ENCODE data around the gene UTF1. TPM values are rescaled to one million over a fixed set of nuclear protein-coding genes. Genes with fewer than 3 reads are reported as not detected.

UTF1 gene
- total and polyA plus RNA-seq, 2 of the 8 experiments (the other 6 are each of a cell fraction or from before 2014, with no cell fraction given), result 0.47 to 21.8 TPM

- Histone ChIP-seq H3K4me2 (ENCODE audit: insufficient read depth in 1 of 2, low read depth in 2 of 2, low read length in 2 of 2) (no peak overlapping the region), H3K4me1 (replicated peaks in 1 of 4; ENCODE audit: control insufficient read depth in 3 of 4, insufficient read depth in 4 of 4, low read length in 3 of 4) (peaks cover 0 to 7% (median 7%) of the 10 kb centered on the region in 4 experiments; a peak in 5 of 7 replicates), H3K23ac (ENCODE audit: insufficient read length) (no peak overlapping the region), H2BK15ac (ENCODE audit: low read length) (no peak overlapping the region), H3K79me1 (ENCODE audit: low read depth, low read length) (0 out of 2 replicates have a peak, but pooled peaks cover 2% of the 10 kb centered on the region), H4K5ac (ENCODE audit: insufficient read length, low read depth, low read length) (no peak overlapping the region), H2AK5ac (ENCODE audit: low read depth, low read length) (no peak overlapping the region), H3K27ac (ENCODE audit: low read depth, low read length) (no peak overlapping the region), H3K27me3 (replicated peaks in 1 of 4; ENCODE audit: control insufficient read depth in 3 of 4, extremely low read depth in 1 of 4, insufficient read depth in 3 of 4, low read length in 3 of 4) (no peaks in the 10 kb centered on the region; a peak in 3 of 7 replicates), H2BK120ac (replicated peaks; ENCODE audit: low read depth, low read length) (no peak overlapping the region), H3K56ac (replicated peaks; ENCODE audit: insufficient read length, low read depth, low read length) (no peak overlapping the region), H3K9me3 (ENCODE audit: insufficient read depth in 2 of 2, low read depth in 1 of 2, low read length in 1 of 2) (no peaks in the 10 kb centered on the region), H2BK12ac (ENCODE audit: low read depth, low read length) (no peak overlapping the region), H3K14ac (ENCODE audit: insufficient read length) (no peak overlapping the region), H2BK20ac (ENCODE audit: low read length) (no peak overlapping the region), H3K4ac (replicated peaks; ENCODE audit: insufficient read length, low read depth, low read length) (no peak overlapping the region), H3K4me3 (ENCODE audit: extremely low read depth in 1 of 4, insufficient read depth in 2 of 4, low read depth in 3 of 4, low read length in 4 of 4) (no peak overlapping the region), H3K18ac (ENCODE audit: extremely low read depth, low read length) (no peak overlapping the region), H2BK5ac (ENCODE audit: low read depth, low read length) (no peak overlapping the region), H4K8ac (ENCODE audit: extremely low read depth, insufficient read depth, low read length) (no peak overlapping the region), H4K20me1 (replicated peaks in 1 of 2; ENCODE audit: control insufficient read depth in 1 of 2, insufficient read depth in 2 of 2, low read length in 2 of 2) (peaks cover 0 to 5% of the 10 kb centered on the region in 2 experiments), H3K36me3 (ENCODE audit: control insufficient read depth in 2 of 4, insufficient read depth in 4 of 4, low read length in 3 of 4) (no peaks in the 10 kb centered on the region), H2AFZ (ENCODE audit: low read length) (no peak overlapping the region), H3K79me2 (ENCODE audit: control insufficient read depth in 1 of 2, insufficient read depth in 2 of 2, low read length in 2 of 2) (no peaks in the 10 kb centered on the region), H4K91ac (replicated peaks; ENCODE audit: insufficient read length, low read length) (no peak overlapping the region), H3K9ac (replicated peaks in 1 of 4; ENCODE audit: extremely low read depth in 1 of 4, low read depth in 3 of 4, low read length in 3 of 4) (no peak overlapping the region), H3K23me2 (ENCODE audit: low read depth, low read length) (0 out of 2 replicates have a peak, but pooled peaks cover 1% of the 10 kb centered on the region)
- CTCF ChIA-PET (ENCODE audit: partially characterized antibody), result no interaction called here
- FAIRE-seq (no peak), DNase-seq (ENCODE audit: low read depth in 1 of 2, low spot score in 2 of 2) (no peak)
- WGBS, 2 experiments (ENCODE audit: extremely low coverage in 1 of 2, insufficient coverage in 1 of 2, insufficient read length in 1 of 2, insufficient replicate concordance in 2 of 2, low coverage in 1 of 2, low lambda C conversion rate in 2 of 2, missing lambda C conversion rate in 1 of 2), result 85% methylated on average over 26 of the region's 28 CpGs; no CpG with 5 or more reads in 1 of the 2 experiments
- POLR2A ChIA-PET (ENCODE audit: partially characterized antibody), result no interaction called here
- TF ChIP-seq SP2 (IDR thresholded peaks at IDR 0.05; ENCODE audit: low read length) (no peak), CBX5 (IDR thresholded peaks at IDR 0.05; ENCODE audit: low read depth, low read length) (no peak), TAF1 (IDR thresholded peaks at IDR 0.05; ENCODE audit: low read depth, low read length) (no peak), SIRT6 (IDR thresholded peaks at IDR 0.05; ENCODE audit: low read length) (no peak), CEBPB (IDR thresholded peaks at IDR 0.05; ENCODE audit: low read depth, low read length) (no peak), TAF7 (optimal IDR thresholded peaks at IDR 0.05; ENCODE audit: borderline replicate concordance, low read depth, low read length) (no peak), ATF2 (IDR thresholded peaks at IDR 0.05; ENCODE audit: low read length) (no peak), RXRA (IDR thresholded peaks at IDR 0.05; ENCODE audit: insufficient read depth, low read depth, low read length) (no peak), YY1 (IDR thresholded peaks at IDR 0.05; ENCODE audit: low read depth, low read length) (no peak), USF2 (IDR thresholded peaks at IDR 0.05; ENCODE audit: low read length) (no peak)
These were observed 21.6 kb downstream of the UTF1 start for GRCh38 chr10:133251388-133252222.
